22Rv1 (cell line): Measurements from ENCODE around the gene FAM167B.

Source experiments
- ZFX ChIP-seq: fragments of 450-650 bp; IDR thresholded peaks from 2 replicates; pipeline ENCODE4 v1.6.1; 2017; ENCODE audit warnings: antibody characterized with exemption, borderline replicate concordance
- TF ChIP-seq, protein P1 (sequence below): fragments of 450-650 bp; IDR thresholded peaks from 2 replicates; pipeline ENCODE4 v1.5.1; 2017; ENCODE audit warnings: mild to moderate bottlenecking

DNA sequence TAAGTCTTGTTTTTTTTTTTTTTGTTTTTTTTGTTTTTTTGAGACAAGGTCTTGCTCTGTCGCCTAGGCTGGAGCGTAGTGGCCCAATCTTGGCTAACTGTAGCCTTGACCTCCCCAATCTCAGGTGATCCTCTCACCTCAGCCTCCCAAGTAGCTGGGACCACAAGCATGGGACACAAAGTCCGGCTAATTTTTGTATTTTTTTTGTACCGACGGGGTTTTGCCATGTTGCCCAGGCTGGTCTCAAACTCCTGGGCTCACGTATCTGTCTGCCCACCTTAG lies 10.1 kb downstream of the FAM167B start:
- TF ChIP-seq, protein P1, sequence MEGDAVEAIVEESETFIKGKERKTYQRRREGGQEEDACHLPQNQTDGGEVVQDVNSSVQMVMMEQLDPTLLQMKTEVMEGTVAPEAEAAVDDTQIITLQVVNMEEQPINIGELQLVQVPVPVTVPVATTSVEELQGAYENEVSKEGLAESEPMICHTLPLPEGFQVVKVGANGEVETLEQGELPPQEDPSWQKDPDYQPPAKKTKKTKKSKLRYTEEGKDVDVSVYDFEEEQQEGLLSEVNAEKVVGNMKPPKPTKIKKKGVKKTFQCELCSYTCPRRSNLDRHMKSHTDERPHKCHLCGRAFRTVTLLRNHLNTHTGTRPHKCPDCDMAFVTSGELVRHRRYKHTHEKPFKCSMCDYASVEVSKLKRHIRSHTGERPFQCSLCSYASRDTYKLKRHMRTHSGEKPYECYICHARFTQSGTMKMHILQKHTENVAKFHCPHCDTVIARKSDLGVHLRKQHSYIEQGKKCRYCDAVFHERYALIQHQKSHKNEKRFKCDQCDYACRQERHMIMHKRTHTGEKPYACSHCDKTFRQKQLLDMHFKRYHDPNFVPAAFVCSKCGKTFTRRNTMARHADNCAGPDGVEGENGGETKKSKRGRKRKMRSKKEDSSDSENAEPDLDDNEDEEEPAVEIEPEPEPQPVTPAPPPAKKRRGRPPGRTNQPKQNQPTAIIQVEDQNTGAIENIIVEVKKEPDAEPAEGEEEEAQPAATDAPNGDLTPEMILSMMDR: no peak
- no peak for TF ChIP-seq ZFX
